A549 (cell line): ENCODE data around the gene PSRC1. TPM values are rescaled to one million over a fixed set of nuclear protein-coding genes. Genes with fewer than 3 reads are reported as not detected.

Experiments used
- ATAC-seq, 2 experiments: fragments of 200-7000 bp in 1 of 2; fragments of >200 bp in 1 of 2; cut with Nextera tagmentation in 1 of 2; cut with Tn5 transposase in 1 of 2; 3 replicates each; pipeline versions ENCODE4 v1.8.0 to v1.9.1; 2018 to 2020; ENCODE audit warnings: mild to moderate bottlenecking in 1 of 2, moderate library complexity in 1 of 2
- CTCF ChIA-PET: fragments of 300-600 bp; sonication (Branson Sonifier 250); formaldehyde crosslinking; extraction: SDS; loops from one replicate; lab custom pipeline; 2021; ENCODE audit warnings: antibody characterized with exemption, inconsistent platforms; lab: Yijun Ruan, JAX
- POLR2A ChIA-PET: fragments of 350-600 bp; formaldehyde crosslinking; extraction: SDS; loops from one replicate; lab custom pipeline; 2021; ENCODE audit warnings: antibody characterized with exemption, inconsistent platforms; lab: Yijun Ruan, JAX
- DNase-seq, 2 experiments: peaks; one replicate each; pipeline versions ENCODE4 v3.0.0 to v3.0.0-alpha.2; 2011 to 2016; ENCODE audit warnings: low read depth in 1 of 2, low spot score in 1 of 2
- FAIRE-seq: peaks from 2 replicates; lab custom pipeline; 2011; peaks lifted over from hg19 to GRCh38; lab: Jason Lieb, UNC
- H3K27ac ChIP-seq, 2 experiments: fragments of >200 bp; sonication (Bioruptor Twin); formaldehyde crosslinking; 3 replicates each; pipeline ENCODE4 v1.5.1; 2016 to 2017
- H3K4me1 ChIP-seq: fragments of >200 bp; sonication (Bioruptor Twin); formaldehyde crosslinking; 3 replicates; pipeline ENCODE4 v1.6.1; 2016
- H3K4me2 ChIP-seq: fragments of >200 bp; sonication (Bioruptor Twin); formaldehyde crosslinking; 3 replicates; pipeline ENCODE4 v1.6.1; 2016
- H3K4me3 ChIP-seq: fragments of >200 bp; sonication (Bioruptor Twin); formaldehyde crosslinking; 3 replicates; pipeline ENCODE4 v1.5.1; 2016
- H3K9me3 ChIP-seq: fragments of >200 bp; sonication (Bioruptor Twin); formaldehyde crosslinking; 3 replicates; pipeline ENCODE4 v1.6.1; 2016
- ATOH8 ChIP-seq: fragments of 250-450 bp; sonication (Bioruptor Pico); IDR thresholded peaks from 2 replicates; pipeline ENCODE4 v1.5.0; 2020; ENCODE audit warnings: low read depth, mild to moderate bottlenecking, moderate library complexity
- BCL3 ChIP-seq: fragments of >200 bp; sonication (Bioruptor Twin); formaldehyde crosslinking; IDR thresholded peaks from 3 replicates; pipeline ENCODE4 v1.6.1; 2016
- CBX2 ChIP-seq: fragments of 200-600 bp; sonication (generic); IDR thresholded peaks from 2 replicates; pipeline ENCODE4 v1.6.1; 2016; ENCODE audit warnings: low read depth, mild to moderate bottlenecking, borderline replicate concordance
- CBX8 ChIP-seq: fragments of 200-600 bp; sonication (generic); IDR thresholded peaks from 2 replicates; pipeline ENCODE4 v1.6.1; 2016
- EHF ChIP-seq: fragments of 250-450 bp; sonication (Bioruptor Pico); IDR thresholded peaks from 2 replicates; pipeline ENCODE4 v1.5.0; 2020; ENCODE audit warnings: mild to moderate bottlenecking
- EHMT2 ChIP-seq: fragments of 200-600 bp; sonication (generic); IDR thresholded peaks from 2 replicates; pipeline ENCODE4 v1.6.1; 2016; ENCODE audit warnings: antibody characterized with exemption, low read depth, mild to moderate bottlenecking, moderate library complexity
- ESRRA ChIP-seq: fragments of 150-350 bp; IDR thresholded peaks from 2 replicates; pipeline ENCODE4 v1.6.1; 2014; ENCODE audit warnings: mild to moderate bottlenecking, low read length, borderline replicate concordance
- FOSL2 ChIP-seq, 2 experiments: fragments of 450-650 bp in 1 of 2; fragments of >200 bp in 1 of 2; sonication (Bioruptor Twin) in 1 of 2; formaldehyde crosslinking; IDR thresholded peaks; 2 replicates each; pipeline versions ENCODE4 v1.5.0 to v1.6.1; 2016 to 2020; ENCODE audit warnings: mild to moderate bottlenecking in 1 of 2, moderate library complexity in 1 of 2
- GATA3 ChIP-seq: IDR thresholded peaks from 2 replicates; pipeline ENCODE4 v1.6.1; 2012; ENCODE audit warnings: borderline replicate concordance
- HDAC2 ChIP-seq: fragments of 200-600 bp; sonication (generic); IDR thresholded peaks from 2 replicates; pipeline ENCODE4 v1.6.1; 2016
- HEYL ChIP-seq: fragments of 250-450 bp; sonication (Bioruptor Pico); IDR thresholded peaks from 2 replicates; pipeline ENCODE4 v1.8.0; 2021; ENCODE audit warnings: mild to moderate bottlenecking, moderate library complexity
- HMGXB4 ChIP-seq: fragments of 250-450 bp; sonication (Bioruptor Pico); IDR thresholded peaks from 2 replicates; pipeline ENCODE4 v1.5.0; 2021; ENCODE audit warnings: mild to moderate bottlenecking, moderate library complexity, borderline replicate concordance
- HOXB13 ChIP-seq: fragments of 250-450 bp; sonication (Bioruptor Pico); IDR thresholded peaks from 2 replicates; pipeline ENCODE4 v1.5.0; 2020; ENCODE audit warnings: low read depth, mild to moderate bottlenecking, moderate library complexity
- HOXB5 ChIP-seq: fragments of 250-450 bp; sonication (Bioruptor Pico); IDR thresholded peaks from 2 replicates; pipeline ENCODE4 v1.5.0; 2020; ENCODE audit warnings: mild to moderate bottlenecking, moderate library complexity
- JUNB ChIP-seq: fragments of >200 bp; sonication (Bioruptor Twin); formaldehyde crosslinking; IDR thresholded peaks from 2 replicates; pipeline ENCODE4 v1.6.1; 2016
- MAFK ChIP-seq: fragments of 450-650 bp; IDR thresholded peaks from 2 replicates; pipeline ENCODE4 v1.6.1; 2014; ENCODE audit not compliant: partially characterized antibody
- MYC ChIP-seq: IDR thresholded peaks from 2 replicates; pipeline ENCODE4 v1.6.1; 2012; ENCODE audit warnings: mild to moderate bottlenecking, inconsistent platforms, low read length, improper control_type of control experiment, borderline replicate concordance
- NPAS2 ChIP-seq: fragments of 250-450 bp; sonication (Bioruptor Pico); IDR thresholded peaks from 2 replicates; pipeline ENCODE4 v1.8.0; 2022; ENCODE audit warnings: mild to moderate bottlenecking, moderate library complexity, borderline replicate concordance
- POLR2A ChIP-seq: IDR thresholded peaks from 2 replicates; pipeline ENCODE4 v1.6.1; 2012; ENCODE audit warnings: mild to moderate bottlenecking, low read length
- RARB ChIP-seq: fragments of 250-450 bp; sonication (Bioruptor Pico); IDR thresholded peaks from 2 replicates; pipeline ENCODE4 v1.8.0; 2021; ENCODE audit warnings: mild to moderate bottlenecking, moderate library complexity
- RFX5 ChIP-seq: fragments of 450-650 bp; IDR thresholded peaks from 2 replicates; pipeline ENCODE4 v1.7.1; 2014; ENCODE audit warnings: antibody characterized with exemption, mild to moderate bottlenecking, moderate library complexity
- RNF2 ChIP-seq: fragments of 200-600 bp; sonication (generic); IDR thresholded peaks from 2 replicates; pipeline ENCODE4 v1.6.1; 2016; ENCODE audit warnings: low read depth, mild to moderate bottlenecking, antibody characterized with exemption, moderate library complexity, borderline replicate concordance
- SMC3 ChIP-seq: fragments of >200 bp; sonication (Bioruptor Twin); formaldehyde crosslinking; IDR thresholded peaks from 3 replicates; pipeline ENCODE4 v1.6.1; 2018; ENCODE audit warnings: inconsistent platforms
- SREBF2 ChIP-seq: fragments of 450-650 bp; IDR thresholded peaks from 2 replicates; pipeline ENCODE4 v1.6.1; 2014; ENCODE audit warnings: mild to moderate bottlenecking, moderate library complexity
- USF2 ChIP-seq: fragments of 450-650 bp; IDR thresholded peaks from 2 replicates; pipeline ENCODE4 v1.6.1; 2014; ENCODE audit warnings: antibody characterized with exemption
- ZC3H11A ChIP-seq: fragments of 450-650 bp; IDR thresholded peaks from 2 replicates; pipeline ENCODE4 v1.6.1; 2014; ENCODE audit warnings: antibody characterized with exemption, mild to moderate bottlenecking
- ZFP36 ChIP-seq: fragments of 450-650 bp; IDR thresholded peaks from 2 replicates; pipeline ENCODE4 v1.6.1; 2014; ENCODE audit warnings: borderline replicate concordance; ENCODE audit not compliant: partially characterized antibody
- ZNF302 ChIP-seq: fragments of 250-450 bp; sonication (Bioruptor Pico); IDR thresholded peaks from 2 replicates; pipeline ENCODE4 v1.9.0; 2021; ENCODE audit warnings: inconsistent platforms, mild to moderate bottlenecking, moderate library complexity
- ZSCAN20 ChIP-seq: fragments of 250-450 bp; sonication (Bioruptor Pico); IDR thresholded peaks from 2 replicates; pipeline ENCODE4 v1.8.0; 2022; ENCODE audit warnings: mild to moderate bottlenecking, moderate library complexity
- WGBS: methylation state at CpG from one replicate; pipeline ENCODE4 v1.1.6; 2017; ENCODE audit errors: missing lambda C conversion rate; 5-methylcytosine and 5-hydroxymethylcytosine counted together
- polyA plus RNA-seq, 4 experiments: library from polyadenylated mRNA; depleted of rRNA in 3 of 4; stranded (reverse); fragments of >200 nt; fragmentation: RNase III in 1 of 4; extraction: RNeasy Plus Mini Kit Qiagen cat#74134 plus additional on column Dnase treatment in 1 of 4; gene quantifications; 2 replicates in 3 of 4; 3 replicates in 1 of 4; pipeline ENCODE4 v1.2.3, GENCODE V29; 2011 to 2017

Gene PSRC1
- polyA plus RNA-seq, 2 of the 4 experiments (the other 2 are of a cell fraction), result 15.3 to 21.5 TPM

- Histone ChIP-seq H3K27ac (no peak overlapping the region), H3K4me1 (peaks cover 15% of the 10 kb centered on the region), H3K4me2 (no peak overlapping the region), H3K9me3 (no peaks in the 10 kb centered on the region), H3K4me3 (no peak overlapping the region)
- 73% methylated on average over 7 of the region's 7 CpGs for WGBS
- no peak for TF ChIP-seq CBX8
- no peak for TF ChIP-seq ATOH8
- TF ChIP-seq HDAC2, result no peak
- no peak for TF ChIP-seq RARB (CRISPR knock-in tag)
- TF ChIP-seq RFX5, result no peak
- no peak for TF ChIP-seq MYC
- no peak for TF ChIP-seq MAFK
- TF ChIP-seq HOXB5 (CRISPR knock-in tag), result no peak
- FAIRE-seq (no peak), ATAC-seq (no peak), DNase-seq (no peak)
- CTCF ChIA-PET, result interaction anchor here (1.7 kb wide), 1 partner anchor 276 kb away, joined by 4 read pairs; no protein-coding TSS in a partner anchor
- POLR2A ChIA-PET, result no interaction called here
Observed at GRCh38 chr1:109256085-109256484, 26.9 kb downstream of the PSRC1 start.

- H3K4me2 ChIP-seq, result no peak overlapping the region
- TF ChIP-seq ESRRA (no peak), HMGXB4 (no peak), ZC3H11A (no peak), ZSCAN20 (CRISPR knock-in tag) (no peak), NPAS2 (no peak), USF2 (no peak), HOXB13 (CRISPR knock-in tag) (no peak), SMC3 (no peak), GATA3 (no peak), POLR2A (no peak), FOSL2 (IDR thresholded peaks at IDR 0.05) (no peak), FOSL2 (CRISPR knock-in tag; IDR thresholded peaks at IDR 0.05) (no peak), EHF (no peak), HEYL (CRISPR knock-in tag) (no peak), ZNF302 (CRISPR knock-in tag) (no peak), SREBF2 (no peak)
- H3K4me1 ChIP-seq, result peaks cover 15% of the 10 kb centered on the region
- 90% methylated on average over 5 of the region's 5 CpGs for WGBS
- H3K27ac ChIP-seq, result no peak overlapping the region
- CTCF ChIA-PET, result interaction anchor here (0.5 to 4.6 kb wide), 5 partner anchors 8 to 773 kb away, joined by 3 to 29 read pairs (median 4); partner anchors contain the start of gene SORT1
- FAIRE-seq (no peak), DNase-seq (no peak), ATAC-seq (no peak)
- no peak overlapping the region for H3K4me3 ChIP-seq
- POLR2A ChIA-PET, result no interaction called here
- no peaks in the 10 kb centered on the region for H3K9me3 ChIP-seq
Observed at GRCh38 chr1:109255678-109256077, 27.3 kb downstream of the PSRC1 start.

GRCh38 chr1:109255097-109255651 is 27.8 kb downstream of the PSRC1 start:
- peaks cover 15% of the 10 kb centered on the region for H3K4me1 ChIP-seq
- no peak overlapping the region for H3K4me3 ChIP-seq
- H3K27ac ChIP-seq, result peak overlapping the region in 1 of 2 experiments; percentile 69; a peak in 2 of 6 replicates
- no peaks in the 10 kb centered on the region for H3K9me3 ChIP-seq
- ATAC-seq (peak in 1 of 2 experiments; percentile 14; a peak in 1 of 6 replicates), FAIRE-seq (no peak), DNase-seq (no peak)
- ChIA-PET POLR2A (no interaction called here), CTCF (interaction anchor here (0.5 to 4.6 kb wide), 8 partner anchors 9 to 774 kb away, joined by 3 to 29 read pairs (median 4); partner anchors contain the start of gene SORT1)
- no peak overlapping the region for H3K4me2 ChIP-seq
- 92% methylated on average over 15 of the region's 15 CpGs for WGBS
- no peak for TF ChIP-seq BCL3
- TF ChIP-seq EHF, result no peak
- no peak for TF ChIP-seq RNF2
- no peak for TF ChIP-seq EHMT2
- TF ChIP-seq FOSL2 (IDR thresholded peaks at IDR 0.05), result no peak
- no peak for TF ChIP-seq FOSL2 (CRISPR knock-in tag; IDR thresholded peaks at IDR 0.05)
- no peak for TF ChIP-seq HDAC2
- TF ChIP-seq MAFK, result no peak
- TF ChIP-seq ZFP36, result no peak
- no peak for TF ChIP-seq HMGXB4
- TF ChIP-seq JUNB, result no peak
- TF ChIP-seq NPAS2, result no peak
- no peak for TF ChIP-seq CBX2
- no peak for TF ChIP-seq GATA3
